H1 (cell line): ENCODE results near the gene CDC42SE2. TPM values are rescaled to one million over a fixed set of nuclear protein-coding genes. Genes with fewer than 3 reads are reported as not detected.

Experiments
- CHD1 ChIP-seq: IDR thresholded peaks from 2 replicates; pipeline ENCODE4 v1.6.1; 2012; ENCODE audit warnings: low read depth, low read length, improper control_type of control experiment
- EP300 ChIP-seq, 2 experiments: IDR thresholded peaks; 1 replicate in 1 of 2; 2 replicates in 1 of 2; pipeline ENCODE4 v1.6.1; 2011 to 2012; ENCODE audit warnings: low read depth in 2 of 2, low read length in 2 of 2, mild to moderate bottlenecking in 2 of 2, borderline replicate concordance in 1 of 2, inconsistent platforms in 1 of 2, moderate library complexity in 1 of 2
- POU5F1 ChIP-seq: IDR thresholded peaks from 2 replicates; pipeline ENCODE4 v1.6.1; 2011; ENCODE audit warnings: low read depth, mild to moderate bottlenecking, low read length, moderate library complexity
- SRF ChIP-seq: IDR thresholded peaks from 2 replicates; pipeline ENCODE4 v1.6.1; 2011; ENCODE audit warnings: mild to moderate bottlenecking, low read depth, low read length, moderate library complexity
- polyA plus RNA-seq, 7 experiments: library from polyadenylated mRNA; depleted of rRNA in 3 of 7; stranded (reverse) in 5 of 7; unstranded in 2 of 7; fragments of >200 nt in 5 of 7; fragments of 200-250 nt in 2 of 7; gene quantifications; 1 replicate in 5 of 7; 2 replicates in 1 of 7; 4 replicates in 1 of 7; pipeline versions ENCODE4 v1.2.1 to v1.2.3, GENCODE V29; 2011 to 2013; ENCODE audit warnings: missing spikeins in 2 of 7, mixed read lengths in 2 of 7
- total RNA-seq: library from RNA; stranded (reverse); fragmentation: NEBNext Ultra II Directional; extraction: Animal tissue kit (Norgen Biotek cat#: 25700); gene quantifications from 2 replicates; pipeline ENCODE4 v1.2.1, GENCODE V29; 2021
- TF ChIP-seq, protein P1 (sequence below): fragments of 300-600 bp; sonication (generic); IDR thresholded peaks from 2 replicates; pipeline ENCODE4 v1.7.1; 2012; ENCODE audit warnings: low read length, moderate library complexity, mild to moderate bottlenecking, inconsistent platforms; ENCODE audit not compliant: insufficient replicate concordance
- TF ChIP-seq, protein P2 (sequence below): IDR thresholded peaks from 2 replicates; pipeline ENCODE4 v1.6.1; 2011; ENCODE audit warnings: low read length, improper control_type of control experiment

The CDC42SE2 gene
- total and polyA plus RNA-seq, 2 of the 8 experiments (the other 6 are each of a cell fraction or from before 2014, with no cell fraction given): 16.7 to 30.8 TPM

DNA sequence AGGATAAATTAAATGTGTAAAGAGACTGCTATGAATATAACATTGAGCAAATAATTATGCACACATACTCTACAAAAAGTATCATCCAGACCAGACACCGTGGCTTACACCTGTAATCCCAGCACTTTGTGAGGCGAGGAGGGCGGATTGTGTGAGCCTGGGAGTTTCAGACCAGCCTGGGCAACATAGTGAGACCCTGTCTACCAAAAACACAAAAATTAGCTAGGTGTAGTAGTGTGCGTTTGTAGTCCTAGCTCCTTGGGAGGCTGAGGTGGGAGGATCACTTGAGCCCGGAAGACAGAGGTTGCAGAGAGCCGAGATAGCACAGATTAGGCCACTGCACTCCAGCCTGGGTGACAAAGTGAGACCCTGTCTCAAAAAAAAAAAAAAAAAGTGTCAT, 2.4 kb upstream of the CDC42SE2 start (continued):
- TF ChIP-seq, protein P1, sequence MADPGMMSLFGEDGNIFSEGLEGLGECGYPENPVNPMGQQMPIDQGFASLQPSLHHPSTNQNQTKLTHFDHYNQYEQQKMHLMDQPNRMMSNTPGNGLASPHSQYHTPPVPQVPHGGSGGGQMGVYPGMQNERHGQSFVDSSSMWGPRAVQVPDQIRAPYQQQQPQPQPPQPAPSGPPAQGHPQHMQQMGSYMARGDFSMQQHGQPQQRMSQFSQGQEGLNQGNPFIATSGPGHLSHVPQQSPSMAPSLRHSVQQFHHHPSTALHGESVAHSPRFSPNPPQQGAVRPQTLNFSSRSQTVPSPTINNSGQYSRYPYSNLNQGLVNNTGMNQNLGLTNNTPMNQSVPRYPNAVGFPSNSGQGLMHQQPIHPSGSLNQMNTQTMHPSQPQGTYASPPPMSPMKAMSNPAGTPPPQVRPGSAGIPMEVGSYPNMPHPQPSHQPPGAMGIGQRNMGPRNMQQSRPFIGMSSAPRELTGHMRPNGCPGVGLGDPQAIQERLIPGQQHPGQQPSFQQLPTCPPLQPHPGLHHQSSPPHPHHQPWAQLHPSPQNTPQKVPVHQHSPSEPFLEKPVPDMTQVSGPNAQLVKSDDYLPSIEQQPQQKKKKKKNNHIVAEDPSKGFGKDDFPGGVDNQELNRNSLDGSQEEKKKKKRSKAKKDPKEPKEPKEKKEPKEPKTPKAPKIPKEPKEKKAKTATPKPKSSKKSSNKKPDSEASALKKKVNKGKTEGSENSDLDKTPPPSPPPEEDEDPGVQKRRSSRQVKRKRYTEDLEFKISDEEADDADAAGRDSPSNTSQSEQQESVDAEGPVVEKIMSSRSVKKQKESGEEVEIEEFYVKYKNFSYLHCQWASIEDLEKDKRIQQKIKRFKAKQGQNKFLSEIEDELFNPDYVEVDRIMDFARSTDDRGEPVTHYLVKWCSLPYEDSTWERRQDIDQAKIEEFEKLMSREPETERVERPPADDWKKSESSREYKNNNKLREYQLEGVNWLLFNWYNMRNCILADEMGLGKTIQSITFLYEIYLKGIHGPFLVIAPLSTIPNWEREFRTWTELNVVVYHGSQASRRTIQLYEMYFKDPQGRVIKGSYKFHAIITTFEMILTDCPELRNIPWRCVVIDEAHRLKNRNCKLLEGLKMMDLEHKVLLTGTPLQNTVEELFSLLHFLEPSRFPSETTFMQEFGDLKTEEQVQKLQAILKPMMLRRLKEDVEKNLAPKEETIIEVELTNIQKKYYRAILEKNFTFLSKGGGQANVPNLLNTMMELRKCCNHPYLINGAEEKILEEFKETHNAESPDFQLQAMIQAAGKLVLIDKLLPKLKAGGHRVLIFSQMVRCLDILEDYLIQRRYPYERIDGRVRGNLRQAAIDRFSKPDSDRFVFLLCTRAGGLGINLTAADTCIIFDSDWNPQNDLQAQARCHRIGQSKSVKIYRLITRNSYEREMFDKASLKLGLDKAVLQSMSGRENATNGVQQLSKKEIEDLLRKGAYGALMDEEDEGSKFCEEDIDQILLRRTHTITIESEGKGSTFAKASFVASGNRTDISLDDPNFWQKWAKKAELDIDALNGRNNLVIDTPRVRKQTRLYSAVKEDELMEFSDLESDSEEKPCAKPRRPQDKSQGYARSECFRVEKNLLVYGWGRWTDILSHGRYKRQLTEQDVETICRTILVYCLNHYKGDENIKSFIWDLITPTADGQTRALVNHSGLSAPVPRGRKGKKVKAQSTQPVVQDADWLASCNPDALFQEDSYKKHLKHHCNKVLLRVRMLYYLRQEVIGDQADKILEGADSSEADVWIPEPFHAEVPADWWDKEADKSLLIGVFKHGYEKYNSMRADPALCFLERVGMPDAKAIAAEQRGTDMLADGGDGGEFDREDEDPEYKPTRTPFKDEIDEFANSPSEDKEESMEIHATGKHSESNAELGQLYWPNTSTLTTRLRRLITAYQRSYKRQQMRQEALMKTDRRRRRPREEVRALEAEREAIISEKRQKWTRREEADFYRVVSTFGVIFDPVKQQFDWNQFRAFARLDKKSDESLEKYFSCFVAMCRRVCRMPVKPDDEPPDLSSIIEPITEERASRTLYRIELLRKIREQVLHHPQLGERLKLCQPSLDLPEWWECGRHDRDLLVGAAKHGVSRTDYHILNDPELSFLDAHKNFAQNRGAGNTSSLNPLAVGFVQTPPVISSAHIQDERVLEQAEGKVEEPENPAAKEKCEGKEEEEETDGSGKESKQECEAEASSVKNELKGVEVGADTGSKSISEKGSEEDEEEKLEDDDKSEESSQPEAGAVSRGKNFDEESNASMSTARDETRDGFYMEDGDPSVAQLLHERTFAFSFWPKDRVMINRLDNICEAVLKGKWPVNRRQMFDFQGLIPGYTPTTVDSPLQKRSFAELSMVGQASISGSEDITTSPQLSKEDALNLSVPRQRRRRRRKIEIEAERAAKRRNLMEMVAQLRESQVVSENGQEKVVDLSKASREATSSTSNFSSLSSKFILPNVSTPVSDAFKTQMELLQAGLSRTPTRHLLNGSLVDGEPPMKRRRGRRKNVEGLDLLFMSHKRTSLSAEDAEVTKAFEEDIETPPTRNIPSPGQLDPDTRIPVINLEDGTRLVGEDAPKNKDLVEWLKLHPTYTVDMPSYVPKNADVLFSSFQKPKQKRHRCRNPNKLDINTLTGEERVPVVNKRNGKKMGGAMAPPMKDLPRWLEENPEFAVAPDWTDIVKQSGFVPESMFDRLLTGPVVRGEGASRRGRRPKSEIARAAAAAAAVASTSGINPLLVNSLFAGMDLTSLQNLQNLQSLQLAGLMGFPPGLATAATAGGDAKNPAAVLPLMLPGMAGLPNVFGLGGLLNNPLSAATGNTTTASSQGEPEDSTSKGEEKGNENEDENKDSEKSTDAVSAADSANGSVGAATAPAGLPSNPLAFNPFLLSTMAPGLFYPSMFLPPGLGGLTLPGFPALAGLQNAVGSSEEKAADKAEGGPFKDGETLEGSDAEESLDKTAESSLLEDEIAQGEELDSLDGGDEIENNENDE: no peak
- TF ChIP-seq CHD1 (no peak), EP300 (IDR thresholded peaks at IDR 0.05; ENCODE audit: borderline replicate concordance in 1 of 2, low read depth in 2 of 2, low read length in 2 of 2) (no peak), POU5F1 (no peak), SRF (no peak)
- TF ChIP-seq, protein P2, sequence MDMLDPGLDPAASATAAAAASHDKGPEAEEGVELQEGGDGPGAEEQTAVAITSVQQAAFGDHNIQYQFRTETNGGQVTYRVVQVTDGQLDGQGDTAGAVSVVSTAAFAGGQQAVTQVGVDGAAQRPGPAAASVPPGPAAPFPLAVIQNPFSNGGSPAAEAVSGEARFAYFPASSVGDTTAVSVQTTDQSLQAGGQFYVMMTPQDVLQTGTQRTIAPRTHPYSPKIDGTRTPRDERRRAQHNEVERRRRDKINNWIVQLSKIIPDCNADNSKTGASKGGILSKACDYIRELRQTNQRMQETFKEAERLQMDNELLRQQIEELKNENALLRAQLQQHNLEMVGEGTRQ: no peak
